ENCODE measurements around the gene SVOP. TPM values are rescaled to one million over a fixed set of nuclear protein-coding genes. Genes with fewer than 3 reads are reported as not detected.

The SVOP gene
- total RNA-seq, 4 donors from 2014 or later = 0.18 to 1.2 TPM; not detected in 2

DNA sequence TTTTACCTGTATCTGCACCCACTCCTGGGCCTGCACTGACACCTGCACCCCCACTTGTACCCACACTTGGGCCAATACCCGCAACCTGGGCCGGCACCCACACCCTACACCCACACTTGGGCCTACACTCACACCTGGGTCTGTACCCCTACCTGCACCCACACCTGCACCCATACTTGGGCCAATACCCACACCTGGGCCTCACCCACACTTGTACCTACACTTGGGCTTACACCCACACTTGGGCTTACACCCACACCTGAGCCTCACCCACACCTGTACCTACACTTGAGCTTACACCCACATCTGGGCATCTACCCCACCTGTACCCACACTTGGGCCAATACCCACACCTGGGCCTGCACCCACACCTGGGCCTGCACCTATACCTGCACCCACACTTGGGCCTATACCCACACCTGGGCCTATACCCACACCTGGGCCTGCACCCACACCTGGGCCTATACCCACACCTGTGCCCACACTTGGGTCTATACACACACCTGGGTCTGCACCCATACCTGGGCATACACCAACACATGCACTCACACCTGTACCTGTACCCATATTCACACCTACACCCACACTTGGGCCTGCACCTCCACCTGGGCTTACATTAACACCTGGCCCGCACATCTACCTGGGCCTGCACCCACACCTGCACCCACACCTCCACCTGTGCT is 101.8 kb downstream of the SVOP start:
- H3K36me3 ChIP-seq = no peaks in the 10 kb centered on the region
- no peak overlapping the region for H3K4me3 ChIP-seq
- peaks cover 0 to 3% (median 0%) of the 10 kb centered on the region in 4 donors for H3K9me3 ChIP-seq
- H3K27ac ChIP-seq = no peak overlapping the region
- DNase-seq = no peak
- no peaks in the 10 kb centered on the region for H3K27me3 ChIP-seq
- no peaks in the 10 kb centered on the region for H3K4me1 ChIP-seq
- TF ChIP-seq, protein P1, sequence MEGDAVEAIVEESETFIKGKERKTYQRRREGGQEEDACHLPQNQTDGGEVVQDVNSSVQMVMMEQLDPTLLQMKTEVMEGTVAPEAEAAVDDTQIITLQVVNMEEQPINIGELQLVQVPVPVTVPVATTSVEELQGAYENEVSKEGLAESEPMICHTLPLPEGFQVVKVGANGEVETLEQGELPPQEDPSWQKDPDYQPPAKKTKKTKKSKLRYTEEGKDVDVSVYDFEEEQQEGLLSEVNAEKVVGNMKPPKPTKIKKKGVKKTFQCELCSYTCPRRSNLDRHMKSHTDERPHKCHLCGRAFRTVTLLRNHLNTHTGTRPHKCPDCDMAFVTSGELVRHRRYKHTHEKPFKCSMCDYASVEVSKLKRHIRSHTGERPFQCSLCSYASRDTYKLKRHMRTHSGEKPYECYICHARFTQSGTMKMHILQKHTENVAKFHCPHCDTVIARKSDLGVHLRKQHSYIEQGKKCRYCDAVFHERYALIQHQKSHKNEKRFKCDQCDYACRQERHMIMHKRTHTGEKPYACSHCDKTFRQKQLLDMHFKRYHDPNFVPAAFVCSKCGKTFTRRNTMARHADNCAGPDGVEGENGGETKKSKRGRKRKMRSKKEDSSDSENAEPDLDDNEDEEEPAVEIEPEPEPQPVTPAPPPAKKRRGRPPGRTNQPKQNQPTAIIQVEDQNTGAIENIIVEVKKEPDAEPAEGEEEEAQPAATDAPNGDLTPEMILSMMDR (IDR thresholded peaks at IDR 0.05) = no peak
- TF ChIP-seq POLR2A (IDR thresholded peaks at IDR 0.05) = no peak

DNA sequence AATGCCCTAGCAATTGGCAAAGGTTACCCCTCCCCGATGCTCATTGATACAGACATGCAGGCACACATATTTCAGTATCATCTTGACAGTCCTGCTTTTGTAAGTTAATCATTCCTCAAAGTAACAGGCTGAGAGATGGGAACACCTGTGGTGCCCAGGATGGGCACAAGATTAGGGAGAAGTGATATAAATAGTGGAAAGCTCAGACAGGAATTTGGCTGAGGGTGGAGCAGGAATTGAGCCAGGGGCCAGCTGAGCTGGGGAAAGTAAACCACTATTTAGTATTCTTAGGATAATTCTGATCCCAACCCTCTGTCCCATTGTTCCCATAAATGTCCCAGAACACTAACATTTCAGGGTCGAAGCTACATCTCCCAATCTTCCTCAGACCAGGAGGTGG is 102.7 kb downstream of the SVOP start:
- Histone ChIP-seq H3K27ac (no peak overlapping the region), H3K27me3 (no peaks in the 10 kb centered on the region), H3K36me3 (no peaks in the 10 kb centered on the region), H3K4me3 (no peak overlapping the region), H3K4me1 (no peaks in the 10 kb centered on the region), H3K9me3 (peaks cover 0 to 3% (median 0%) of the 10 kb centered on the region in 4 donors)
- DNase-seq = no peak
- no peak for TF ChIP-seq POLR2A (IDR thresholded peaks at IDR 0.05)
- TF ChIP-seq, protein P1 (IDR thresholded peaks at IDR 0.05) = no peak

DNA sequence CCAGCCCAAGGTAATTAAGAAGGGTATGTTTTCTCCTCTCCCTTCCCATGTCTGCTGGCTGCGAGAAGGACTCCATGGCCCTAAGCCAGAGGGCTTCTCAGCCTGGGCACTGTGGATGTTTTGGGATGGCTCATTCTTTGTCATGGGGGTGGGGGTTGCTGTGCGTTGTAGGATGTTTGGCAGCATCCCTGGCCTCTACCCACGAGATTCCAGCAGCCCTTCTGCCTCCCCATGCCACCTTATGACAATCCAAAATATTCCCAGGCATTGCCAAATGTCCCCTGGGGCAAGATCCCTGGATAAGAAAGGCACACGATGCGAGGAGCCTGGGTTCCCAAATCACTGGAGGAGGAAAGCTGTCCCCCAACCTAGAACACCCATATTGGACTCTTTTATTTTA is 104.5 kb downstream of the SVOP start:
- peaks cover 0 to 3% (median 0%) of the 10 kb centered on the region in 4 donors for H3K9me3 ChIP-seq
- H3K27me3 ChIP-seq = no peaks in the 10 kb centered on the region
- no peaks in the 10 kb centered on the region for H3K4me1 ChIP-seq
- TF ChIP-seq, protein P1 (IDR thresholded peaks at IDR 0.05) = no peak
- no peak for TF ChIP-seq POLR2A (IDR thresholded peaks at IDR 0.05)
- no peak overlapping the region for H3K4me3 ChIP-seq
- H3K36me3 ChIP-seq = no peaks in the 10 kb centered on the region
- no peak overlapping the region for H3K27ac ChIP-seq
- DNase-seq = no peak

DNA sequence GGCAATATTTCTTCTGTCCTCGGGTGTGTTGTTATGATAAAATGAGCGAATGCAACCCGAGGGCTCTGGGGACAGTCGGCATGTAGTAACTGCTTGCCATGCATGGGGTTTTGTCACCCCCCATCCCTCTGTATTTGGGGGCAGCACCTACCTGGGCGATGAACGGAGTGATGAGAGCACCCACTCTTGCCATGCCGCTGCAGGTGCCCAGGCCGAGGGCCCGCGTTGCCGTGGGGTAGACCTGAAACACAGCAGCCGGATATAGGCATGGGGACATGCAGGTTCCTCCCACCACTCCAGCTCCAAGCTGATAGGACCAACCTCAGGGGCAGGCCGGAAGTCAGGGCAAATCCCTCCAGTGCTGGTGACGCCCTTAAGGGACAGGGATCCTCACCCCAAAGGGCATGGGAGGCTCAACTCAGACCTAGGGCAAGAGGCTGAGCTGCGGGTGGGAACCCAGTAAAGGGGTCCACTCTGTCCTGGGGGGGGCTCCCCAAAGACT is 105.2 kb downstream of the SVOP start:
- no peak for DNase-seq
- Histone ChIP-seq H3K36me3 (no peaks in the 10 kb centered on the region), H3K4me3 (no peak overlapping the region), H3K4me1 (no peaks in the 10 kb centered on the region), H3K27me3 (no peaks in the 10 kb centered on the region), H3K27ac (no peak overlapping the region), H3K9me3 (peaks cover 0 to 3% (median 0%) of the 10 kb centered on the region in 4 donors)
- TF ChIP-seq, protein P1 (IDR thresholded peaks at IDR 0.05) = no peak
- no peak for TF ChIP-seq POLR2A (IDR thresholded peaks at IDR 0.05)

DNA sequence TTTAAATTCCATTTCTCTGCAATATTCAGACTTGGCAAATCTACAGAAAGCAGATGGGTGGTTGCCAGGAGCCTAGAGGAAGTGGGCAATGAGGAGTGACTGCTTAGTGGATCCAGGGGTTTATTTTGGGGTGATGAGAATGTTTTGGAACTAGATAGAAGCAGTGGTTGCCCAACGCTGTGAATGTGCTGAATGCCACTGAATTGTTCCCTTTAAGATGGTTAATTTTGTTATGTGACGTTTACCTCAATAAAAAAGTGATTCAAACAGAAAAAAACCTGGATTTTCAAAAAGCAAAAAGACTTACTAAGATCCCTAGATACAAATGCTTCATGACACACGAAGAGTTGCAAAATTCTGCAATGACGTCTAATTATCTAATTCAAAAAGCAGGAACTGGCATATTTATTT is 106.7 kb downstream of the SVOP start:
- H3K9me3 ChIP-seq = no peaks in the 10 kb centered on the region
- no peaks in the 10 kb centered on the region for H3K4me1 ChIP-seq
- TF ChIP-seq, protein P1 (IDR thresholded peaks at IDR 0.05) = no peak
- no peak for TF ChIP-seq POLR2A (IDR thresholded peaks at IDR 0.05)
- no peaks in the 10 kb centered on the region for H3K27me3 ChIP-seq
- no peaks in the 10 kb centered on the region for H3K36me3 ChIP-seq
- H3K27ac ChIP-seq = no peak overlapping the region
- H3K4me3 ChIP-seq = no peak overlapping the region
- DNase-seq = no peak

Measured in Peyer's patch (tissue), 4 donors.